Esophagus squamous epithelium (tissue), 4 donors: ENCODE data around the gene TAP2.

Experiments
- POLR2A ChIP-seq, 4 donors: fragments of 450-650 bp; IDR thresholded peaks; one replicate each; pipeline ENCODE4 v1.6.1; 2017; ENCODE audit warnings: antibody characterized with exemption in 4 of 4, mild to moderate bottlenecking in 4 of 4, moderate library complexity in 3 of 4
- TF ChIP-seq, protein P1 (sequence below), 6 experiments: fragments of 450-650 bp in 4 of 6; fragments of 200-600 bp in 2 of 6; sonication (generic) in 2 of 6; IDR thresholded peaks; one replicate each; pipeline ENCODE4 v1.5.1; 2016 to 2019; ENCODE audit warnings: antibody characterized with exemption in 6 of 6, mild to moderate bottlenecking in 4 of 6, moderate library complexity in 4 of 6

DNA sequence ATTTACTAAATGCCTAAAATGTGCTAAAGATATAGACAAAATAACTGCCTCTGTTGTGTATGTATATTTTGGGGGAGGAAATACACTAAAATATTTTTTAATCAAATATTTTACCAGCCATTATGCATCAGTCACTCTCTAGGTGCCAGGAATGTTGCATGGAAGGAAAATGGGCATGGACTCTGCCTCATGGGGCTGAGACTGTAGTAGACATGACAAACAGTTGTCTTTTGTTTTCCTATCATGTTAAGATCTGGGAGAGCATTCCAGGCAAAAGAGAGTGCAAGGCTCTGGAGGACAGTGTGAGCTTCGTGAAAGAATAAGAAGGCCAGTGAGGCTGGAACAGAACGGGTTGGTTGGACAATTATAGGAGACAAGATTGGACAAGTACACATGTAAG is 48.2 kb downstream of the TAP2 start:
- TF ChIP-seq, protein P1, sequence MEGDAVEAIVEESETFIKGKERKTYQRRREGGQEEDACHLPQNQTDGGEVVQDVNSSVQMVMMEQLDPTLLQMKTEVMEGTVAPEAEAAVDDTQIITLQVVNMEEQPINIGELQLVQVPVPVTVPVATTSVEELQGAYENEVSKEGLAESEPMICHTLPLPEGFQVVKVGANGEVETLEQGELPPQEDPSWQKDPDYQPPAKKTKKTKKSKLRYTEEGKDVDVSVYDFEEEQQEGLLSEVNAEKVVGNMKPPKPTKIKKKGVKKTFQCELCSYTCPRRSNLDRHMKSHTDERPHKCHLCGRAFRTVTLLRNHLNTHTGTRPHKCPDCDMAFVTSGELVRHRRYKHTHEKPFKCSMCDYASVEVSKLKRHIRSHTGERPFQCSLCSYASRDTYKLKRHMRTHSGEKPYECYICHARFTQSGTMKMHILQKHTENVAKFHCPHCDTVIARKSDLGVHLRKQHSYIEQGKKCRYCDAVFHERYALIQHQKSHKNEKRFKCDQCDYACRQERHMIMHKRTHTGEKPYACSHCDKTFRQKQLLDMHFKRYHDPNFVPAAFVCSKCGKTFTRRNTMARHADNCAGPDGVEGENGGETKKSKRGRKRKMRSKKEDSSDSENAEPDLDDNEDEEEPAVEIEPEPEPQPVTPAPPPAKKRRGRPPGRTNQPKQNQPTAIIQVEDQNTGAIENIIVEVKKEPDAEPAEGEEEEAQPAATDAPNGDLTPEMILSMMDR (IDR thresholded peaks at IDR 0.05), result no peak
- no peak for TF ChIP-seq POLR2A (IDR thresholded peaks at IDR 0.05)
